ENCODE data around the gene NKPD1.
A peak's percentile ranks its signal among the peaks of the same experiment; 100 is the strongest.

Gene NKPD1

GRCh38 chr19:45154064-45154827 lies 6.5 kb downstream of the NKPD1 start:
- no peak for DNase-seq

- DNase-seq, result peak; percentile 16
Measured at GRCh38 chr19:45153339-45154063, 7.3 kb downstream of the NKPD1 start.

GRCh38 chr19:45152504-45153338 lies 8.1 kb downstream of the NKPD1 start:
- DNase-seq, result peak; percentile 18

GRCh38 chr19:45151821-45152503 lies 8.8 kb downstream of the NKPD1 start:
- DNase-seq, result no peak

GRCh38 chr19:45151320-45151719 lies 9.5 kb downstream of the NKPD1 start:
- DNase-seq, result no peak

GRCh38 chr19:45150751-45151281 lies 10.0 kb downstream of the NKPD1 start:
- no peak for DNase-seq

- no peak for DNase-seq
Measured at GRCh38 chr19:45150180-45150579, 10.6 kb downstream of the NKPD1 start.

- no peak for DNase-seq
Measured at GRCh38 chr19:45149129-45149528, 11.7 kb downstream of the NKPD1 start.

GRCh38 chr19:45147835-45148676 lies 12.7 kb downstream of the NKPD1 start:
- no peak for DNase-seq

GRCh38 chr19:45146741-45147205 lies 14.0 kb downstream of the NKPD1 start:
- DNase-seq, result no peak

- DNase-seq, result no peak
Measured at GRCh38 chr19:45146251-45146650, 14.5 kb downstream of the NKPD1 start.

- no peak for DNase-seq
Measured at GRCh38 chr19:45145270-45146189, 15.3 kb downstream of the NKPD1 start.

GRCh38 chr19:45144431-45145269 lies 16.1 kb downstream of the NKPD1 start:
- DNase-seq, result no peak

GRCh38 chr19:45142726-45143110 lies 18.1 kb downstream of the NKPD1 start:
- no peak for DNase-seq

- no peak for DNase-seq
Measured at GRCh38 chr19:45142016-45142725, 18.6 kb downstream of the NKPD1 start.

- no peak for DNase-seq
Measured at GRCh38 chr19:45141203-45141900, 19.4 kb downstream of the NKPD1 start.

GRCh38 chr19:45140533-45140932 lies 20.2 kb downstream of the NKPD1 start:
- DNase-seq, result no peak

GRCh38 chr19:45140144-45140503 lies 20.7 kb downstream of the NKPD1 start:
- DNase-seq, result no peak

Data from DMS79 treated with DMSO at 0.1 percent for 48 hours (cell line).